ENCODE measurements around the gene WDR48.

The WDR48 gene

GRCh38 chr3:39126532-39127071 lies 74.8 kb downstream of the WDR48 start:
- no peak for DNase-seq (ENCODE audit: extremely low read depth, insufficient read length)
- peak; percentile 39 for TF ChIP-seq CTCF (IDR thresholded peaks at IDR 0.05; ENCODE audit: insufficient read depth, low read length, poor library complexity, severe bottlenecking)
- Histone ChIP-seq H3K4me3 (replicated peaks; ENCODE audit: low read depth, low read length) (no peak overlapping the region), H3K36me3 (ENCODE audit: control insufficient read depth, insufficient read depth, low read length) (no peaks in the 10 kb centered on the region), H3K27me3 (replicated peaks; ENCODE audit: control insufficient read depth, insufficient read depth, low read length) (no peaks in the 10 kb centered on the region)

- no peaks in the 10 kb centered on the region for H3K27me3 ChIP-seq (replicated peaks; ENCODE audit: control insufficient read depth, insufficient read depth, low read length)
- no peak for TF ChIP-seq CTCF (IDR thresholded peaks at IDR 0.05; ENCODE audit: insufficient read depth, low read length, poor library complexity, severe bottlenecking)
Observed at GRCh38 chr3:39127269-39127907, 75.6 kb downstream of the WDR48 start.

GRCh38 chr3:39127908-39128304 lies 76.1 kb downstream of the WDR48 start:
- Histone ChIP-seq H3K4me3 (replicated peaks; ENCODE audit: low read depth, low read length) (no peak overlapping the region), H3K36me3 (ENCODE audit: control insufficient read depth, insufficient read depth, low read length) (no peaks in the 10 kb centered on the region), H3K27me3 (replicated peaks; ENCODE audit: control insufficient read depth, insufficient read depth, low read length) (no peaks in the 10 kb centered on the region)
- no peak for TF ChIP-seq CTCF (IDR thresholded peaks at IDR 0.05; ENCODE audit: insufficient read depth, low read length, poor library complexity, severe bottlenecking)
- no peak for DNase-seq (ENCODE audit: extremely low read depth, insufficient read length)

More at GRCh38 chr3:39127269-39127907, 75.6 kb downstream of the WDR48 start:
- H3K36me3 ChIP-seq (ENCODE audit: control insufficient read depth, insufficient read depth, low read length), result no peaks in the 10 kb centered on the region
- H3K4me3 ChIP-seq (replicated peaks; ENCODE audit: low read depth, low read length), result no peak overlapping the region
- DNase-seq (ENCODE audit: extremely low read depth, insufficient read length), result no peak

- no peaks in the 10 kb centered on the region for H3K36me3 ChIP-seq (ENCODE audit: control insufficient read depth, insufficient read depth, low read length)
- TF ChIP-seq CTCF (IDR thresholded peaks at IDR 0.05; ENCODE audit: insufficient read depth, low read length, poor library complexity, severe bottlenecking), result no peak
- H3K4me3 ChIP-seq (replicated peaks; ENCODE audit: low read depth, low read length), result no peak overlapping the region
- DNase-seq (ENCODE audit: extremely low read depth, insufficient read length), result no peak
- no peaks in the 10 kb centered on the region for H3K27me3 ChIP-seq (replicated peaks; ENCODE audit: control insufficient read depth, insufficient read depth, low read length)
Observed at GRCh38 chr3:39128951-39129350, 77.1 kb downstream of the WDR48 start.

- no peak for DNase-seq (ENCODE audit: extremely low read depth, insufficient read length)
- no peak for TF ChIP-seq CTCF (IDR thresholded peaks at IDR 0.05; ENCODE audit: insufficient read depth, low read length, poor library complexity, severe bottlenecking)
- H3K36me3 ChIP-seq (ENCODE audit: control insufficient read depth, insufficient read depth, low read length), result no peaks in the 10 kb centered on the region
- no peak overlapping the region for H3K4me3 ChIP-seq (replicated peaks; ENCODE audit: low read depth, low read length)
- H3K27me3 ChIP-seq (replicated peaks; ENCODE audit: control insufficient read depth, insufficient read depth, low read length), result no peaks in the 10 kb centered on the region
Observed at GRCh38 chr3:39130026-39130425, 78.2 kb downstream of the WDR48 start.
